Liver (tissue), 9 donors: ENCODE data around the gene WDR26. TPM values are rescaled to one million over a fixed set of nuclear protein-coding genes. Genes with fewer than 3 reads are reported as not detected.

Experiments used
- DNase-seq: peaks from one replicate; pipeline ENCODE4 v3.0.0-alpha.2; 2017; ENCODE audit warnings: low spot score
- H3K27ac ChIP-seq, 2 donors: one replicate each; pipeline ENCODE4 v1.7.0; 2013; ENCODE audit warnings: inconsistent platforms in 2 of 2, low read length in 2 of 2, control low read depth in 1 of 2, low read depth in 1 of 2, mild to moderate bottlenecking in 1 of 2
- H3K27me3 ChIP-seq, 4 donors: one replicate each; pipeline versions ENCODE4 v1.6.1 to v1.7.0; 2013; ENCODE audit warnings: low read length in 3 of 4, inconsistent platforms in 1 of 4, mild to moderate bottlenecking in 1 of 4, moderate library complexity in 1 of 4; ENCODE audit not compliant: control insufficient read depth in 4 of 4, insufficient read depth in 4 of 4
- H3K36me3 ChIP-seq, 4 donors: one replicate each; pipeline versions ENCODE4 v1.6.1 to v1.7.0; 2013; ENCODE audit warnings: low read length in 3 of 4, mild to moderate bottlenecking in 3 of 4, low read depth in 1 of 4, moderate library complexity in 1 of 4; ENCODE audit not compliant: control insufficient read depth in 4 of 4, insufficient read depth in 3 of 4
- H3K4me1 ChIP-seq, 4 donors: one replicate each; pipeline versions ENCODE4 v1.6.1 to v1.7.0; 2013; ENCODE audit warnings: low read length in 3 of 4, mild to moderate bottlenecking in 3 of 4, moderate library complexity in 1 of 4; ENCODE audit not compliant: control insufficient read depth in 4 of 4, insufficient read depth in 4 of 4
- H3K4me3 ChIP-seq, 3 donors: one replicate each; pipeline versions ENCODE4 v1.6.1 to v1.7.0; 2013; ENCODE audit warnings: low read length in 3 of 3, control low read depth in 1 of 3, low read depth in 1 of 3, mild to moderate bottlenecking in 1 of 3
- H3K9ac ChIP-seq, 2 donors: one replicate each; pipeline ENCODE4 v1.7.0; 2013; ENCODE audit warnings: low read length in 2 of 2, mild to moderate bottlenecking in 2 of 2, moderate library complexity in 2 of 2, control low read depth in 1 of 2, low read depth in 1 of 2
- H3K9me3 ChIP-seq, 4 donors: one replicate each; pipeline versions ENCODE4 v1.6.1 to v1.7.0; 2013; ENCODE audit warnings: low read length in 3 of 4; ENCODE audit not compliant: control insufficient read depth in 4 of 4
- CTCF ChIP-seq: fragments of 150-350 bp; IDR thresholded peaks from 2 replicates; pipeline ENCODE4 v1.5.1; 2017; ENCODE audit warnings: improper control_type of control experiment, low read depth, low read length; ENCODE audit not compliant: missing input control
- EGR1 ChIP-seq, 2 donors: IDR thresholded peaks; 2 replicates each; pipeline ENCODE4 v1.6.1; 2016 to 2018; ENCODE audit warnings: antibody characterized with exemption in 2 of 2, low read depth in 2 of 2
- FOXA1 ChIP-seq: IDR thresholded peaks from 2 replicates; pipeline ENCODE4 v1.6.1; 2016; ENCODE audit warnings: antibody characterized with exemption
- GABPA ChIP-seq, 2 donors: IDR thresholded peaks in 1 of 2; conservative IDR thresholded peaks in 1 of 2; 2 replicates each; pipeline ENCODE4 v1.6.1; 2016; ENCODE audit warnings: antibody characterized with exemption in 2 of 2, mild to moderate bottlenecking in 1 of 2, moderate library complexity in 1 of 2
- HNF4A ChIP-seq, 2 donors: conservative IDR thresholded peaks; 2 replicates each; pipeline ENCODE4 v1.6.1; 2016; ENCODE audit warnings: antibody characterized with exemption in 2 of 2, mild to moderate bottlenecking in 2 of 2
- HNF4G ChIP-seq: IDR thresholded peaks from 2 replicates; pipeline ENCODE4 v1.6.1; 2016; ENCODE audit warnings: antibody characterized with exemption
- JUND ChIP-seq, 2 donors: IDR thresholded peaks; 2 replicates each; pipeline ENCODE4 v1.6.1; 2016; ENCODE audit warnings: antibody characterized with exemption in 2 of 2
- NR2F2 ChIP-seq: IDR thresholded peaks from 2 replicates; pipeline ENCODE4 v1.6.1; 2016; ENCODE audit warnings: antibody characterized with exemption
- RAD21 ChIP-seq, 2 donors: IDR thresholded peaks; 2 replicates each; pipeline ENCODE4 v1.6.1; 2016; ENCODE audit warnings: antibody characterized with exemption in 2 of 2, mild to moderate bottlenecking in 2 of 2
- REST ChIP-seq: IDR thresholded peaks from 2 replicates; pipeline ENCODE4 v1.6.1; 2016; ENCODE audit warnings: antibody characterized with exemption, mild to moderate bottlenecking
- RXRA ChIP-seq, 2 donors: IDR thresholded peaks; 2 replicates each; pipeline ENCODE4 v1.6.1; 2017 to 2018; ENCODE audit warnings: antibody characterized with exemption in 2 of 2, mild to moderate bottlenecking in 1 of 2
- TAF1 ChIP-seq: conservative IDR thresholded peaks from 2 replicates; pipeline ENCODE4 v1.6.1; 2016; ENCODE audit warnings: antibody characterized with exemption, mild to moderate bottlenecking
- YY1 ChIP-seq: IDR thresholded peaks from 2 replicates; pipeline ENCODE4 v1.6.1; 2016; ENCODE audit warnings: antibody characterized with exemption, mild to moderate bottlenecking
- WGBS: extraction: QIAGEN DNeasy Blood & Tissue Kit; methylation state at CpG from one replicate; pipeline ENCODE4 v1.1.7; 2013; 5-methylcytosine and 5-hydroxymethylcytosine counted together
- polyA plus RNA-seq, 2 donors: library from polyadenylated mRNA; stranded (reverse) in 1 of 2; unstranded in 1 of 2; fragments of 200-250 nt in 1 of 2; fragments of >200 nt in 1 of 2; fragmentation: Nextera tagmentation in 1 of 2; extraction: Ambion mirVana in 1 of 2; gene quantifications; one replicate each; pipeline versions ENCODE4 v1.2.1 to v1.2.3, GENCODE V29; 2013 to 2015
- total RNA-seq, 2 donors: library from RNA; depleted of rRNA; stranded (reverse); fragments of >200 nt; gene quantifications; one replicate each; pipeline ENCODE4 v1.2.3, GENCODE V29; 2014
- TF ChIP-seq, protein P1 (sequence below): IDR thresholded peaks from 2 replicates; pipeline ENCODE4 v1.6.1; 2016; ENCODE audit warnings: antibody characterized with exemption
- TF ChIP-seq, protein P2 (sequence below): IDR thresholded peaks from 2 replicates; pipeline ENCODE4 v1.6.1; 2016; ENCODE audit warnings: antibody characterized with exemption
- TF ChIP-seq, protein P3 (sequence below): IDR thresholded peaks from 2 replicates; pipeline ENCODE4 v1.6.1; 2016; ENCODE audit warnings: antibody characterized with exemption
- donor health status: healthy.
- donor health status: healthy.
- donor health status: healthy.
- donor health status: healthy.
- donor health status: healthy.

The WDR26 gene
- total and polyA plus RNA-seq, 4 donors = 9.4 to 119 (median 34.9) TPM

DNA sequence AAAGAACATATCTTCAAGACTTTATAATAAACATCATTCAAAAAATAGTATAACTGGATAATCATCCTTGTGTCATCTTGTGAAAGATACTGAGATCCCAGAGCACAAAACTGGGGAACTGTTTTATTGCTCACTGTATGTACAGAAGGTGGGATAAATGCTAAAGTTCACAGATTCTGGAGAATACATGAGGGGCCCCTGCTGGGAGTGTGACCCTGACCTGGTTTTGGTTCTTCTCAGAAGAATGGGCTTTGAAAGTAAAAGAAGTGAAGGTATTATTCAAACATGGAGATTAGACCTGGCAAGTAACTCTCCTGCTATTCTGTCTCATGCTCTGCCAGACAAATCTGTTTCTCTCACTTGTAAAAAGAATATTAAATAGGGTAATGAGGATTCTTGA, 14.5 kb downstream of the WDR26 start:
- no peaks in the 10 kb centered on the region for H3K27me3 ChIP-seq
- DNase-seq = no peak
- H3K4me1 ChIP-seq = no peaks in the 10 kb centered on the region
- TF ChIP-seq TAF1 (no peak), JUND (IDR thresholded peaks at IDR 0.05) (no peak), HNF4A (conservative IDR thresholded peaks at IDR 0.05) (no peak), REST (no peak)
- TF ChIP-seq, protein P1, sequence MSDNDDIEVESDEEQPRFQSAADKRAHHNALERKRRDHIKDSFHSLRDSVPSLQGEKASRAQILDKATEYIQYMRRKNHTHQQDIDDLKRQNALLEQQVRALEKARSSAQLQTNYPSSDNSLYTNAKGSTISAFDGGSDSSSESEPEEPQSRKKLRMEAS = no peak
- no peak overlapping the region for H3K9ac ChIP-seq
- peaks cover 11 to 84% (median 75%) of the 10 kb centered on the region in 4 donors for H3K36me3 ChIP-seq
- no peak overlapping the region for H3K4me3 ChIP-seq
- no peak overlapping the region for H3K27ac ChIP-seq
- no peaks in the 10 kb centered on the region for H3K9me3 ChIP-seq

GRCh38 chr1:224411766-224412165, 22.8 kb downstream of the WDR26 start:
- H3K4me1 ChIP-seq = peaks cover 0 to 5% (median 0%) of the 10 kb centered on the region in 4 donors
- no peaks in the 10 kb centered on the region for H3K27me3 ChIP-seq
- H3K27ac ChIP-seq = no peak overlapping the region
- H3K4me3 ChIP-seq = no peak overlapping the region
- TF ChIP-seq, protein P2, sequence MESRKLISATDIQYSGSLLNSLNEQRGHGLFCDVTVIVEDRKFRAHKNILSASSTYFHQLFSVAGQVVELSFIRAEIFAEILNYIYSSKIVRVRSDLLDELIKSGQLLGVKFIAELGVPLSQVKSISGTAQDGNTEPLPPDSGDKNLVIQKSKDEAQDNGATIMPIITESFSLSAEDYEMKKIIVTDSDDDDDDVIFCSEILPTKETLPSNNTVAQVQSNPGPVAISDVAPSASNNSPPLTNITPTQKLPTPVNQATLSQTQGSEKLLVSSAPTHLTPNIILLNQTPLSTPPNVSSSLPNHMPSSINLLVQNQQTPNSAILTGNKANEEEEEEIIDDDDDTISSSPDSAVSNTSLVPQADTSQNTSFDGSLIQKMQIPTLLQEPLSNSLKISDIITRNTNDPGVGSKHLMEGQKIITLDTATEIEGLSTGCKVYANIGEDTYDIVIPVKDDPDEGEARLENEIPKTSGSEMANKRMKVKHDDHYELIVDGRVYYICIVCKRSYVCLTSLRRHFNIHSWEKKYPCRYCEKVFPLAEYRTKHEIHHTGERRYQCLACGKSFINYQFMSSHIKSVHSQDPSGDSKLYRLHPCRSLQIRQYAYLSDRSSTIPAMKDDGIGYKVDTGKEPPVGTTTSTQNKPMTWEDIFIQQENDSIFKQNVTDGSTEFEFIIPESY = no peak
- TF ChIP-seq RAD21 (IDR thresholded peaks at IDR 0.05) = no peak
- TF ChIP-seq GABPA (IDR thresholded peaks at IDR 0.05 in 1 of 2, conservative IDR thresholded peaks at IDR 0.05 in 1 of 2) = no peak
- no peak for TF ChIP-seq JUND (IDR thresholded peaks at IDR 0.05)
- TF ChIP-seq CTCF = no peak
- no peak for TF ChIP-seq FOXA1
- no peak for TF ChIP-seq RXRA (IDR thresholded peaks at IDR 0.05)
- no peak for TF ChIP-seq HNF4G
- TF ChIP-seq HNF4A (conservative IDR thresholded peaks at IDR 0.05) = no peak
- no peak for TF ChIP-seq YY1
- TF ChIP-seq NR2F2 = no peak
- TF ChIP-seq, protein P3, sequence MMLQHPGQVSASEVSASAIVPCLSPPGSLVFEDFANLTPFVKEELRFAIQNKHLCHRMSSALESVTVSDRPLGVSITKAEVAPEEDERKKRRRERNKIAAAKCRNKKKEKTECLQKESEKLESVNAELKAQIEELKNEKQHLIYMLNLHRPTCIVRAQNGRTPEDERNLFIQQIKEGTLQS = no peak
- TF ChIP-seq EGR1 (IDR thresholded peaks at IDR 0.05; ENCODE audit: low read depth in 2 of 2) = no peak
- TF ChIP-seq, protein P1 = no peak
- no peaks in the 10 kb centered on the region for H3K9me3 ChIP-seq
- H3K9ac ChIP-seq = no peak overlapping the region
- peaks cover 10 to 58% (median 41%) of the 10 kb centered on the region in 4 donors for H3K36me3 ChIP-seq
- WGBS = 88% methylated on average over 1 of the region's 1 CpG
- no peak for DNase-seq
